ENCODE measurements around the gene KRT8. TPM values are rescaled to one million over a fixed set of nuclear protein-coding genes. Genes with fewer than 3 reads are reported as not detected.
A peak's percentile ranks its signal among the peaks of the same experiment; 100 is the strongest.
"Not testable (repeated sequence)": the region's sequence is repeated elsewhere in the genome, so short reads cannot be mapped to it uniquely, and the experiment has no call there.

The KRT8 gene
- total RNA-seq, 1 donor from 2014 or later = 18.6 TPM

DNA sequence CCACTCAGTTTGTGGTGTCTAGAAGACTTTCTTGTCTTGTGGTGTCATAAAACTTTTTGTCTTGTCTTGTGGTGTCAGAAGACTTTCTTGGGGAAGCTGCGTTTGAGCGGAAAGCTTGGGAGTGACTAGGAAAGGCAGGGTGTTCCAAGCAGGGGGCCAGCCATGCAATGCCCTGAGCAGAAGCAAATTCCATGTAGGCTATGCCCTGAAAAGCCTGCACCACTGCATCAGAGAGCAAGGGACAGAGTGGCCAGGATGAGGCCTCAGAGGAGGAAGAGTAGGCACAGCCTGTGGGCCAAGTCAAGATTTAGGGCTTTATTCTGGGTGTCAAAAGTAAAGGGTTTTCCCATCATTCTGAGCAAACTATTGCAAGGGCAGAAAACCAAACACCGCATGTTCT, 14.5 kb downstream of the KRT8 start:
- Mint-ChIP-seq H3K27me3 (ENCODE audit: unreplicated experiment) (no peaks in the 10 kb centered on the region), H3K27ac (ENCODE audit: unreplicated experiment) (no peak overlapping the region), H3K4me3 (ENCODE audit: unreplicated experiment) (no peak overlapping the region), H3K9me3 (ENCODE audit: unreplicated experiment) (no peaks in the 10 kb centered on the region), H3K4me1 (ENCODE audit: unreplicated experiment) (peaks cover 13% of the 10 kb centered on the region), H3K36me3 (ENCODE audit: unreplicated experiment) (no peaks in the 10 kb centered on the region)
- DNase-seq (ENCODE audit: extremely low spot score, unreplicated experiment) = no peak
- TF ChIP-seq, protein P1, sequence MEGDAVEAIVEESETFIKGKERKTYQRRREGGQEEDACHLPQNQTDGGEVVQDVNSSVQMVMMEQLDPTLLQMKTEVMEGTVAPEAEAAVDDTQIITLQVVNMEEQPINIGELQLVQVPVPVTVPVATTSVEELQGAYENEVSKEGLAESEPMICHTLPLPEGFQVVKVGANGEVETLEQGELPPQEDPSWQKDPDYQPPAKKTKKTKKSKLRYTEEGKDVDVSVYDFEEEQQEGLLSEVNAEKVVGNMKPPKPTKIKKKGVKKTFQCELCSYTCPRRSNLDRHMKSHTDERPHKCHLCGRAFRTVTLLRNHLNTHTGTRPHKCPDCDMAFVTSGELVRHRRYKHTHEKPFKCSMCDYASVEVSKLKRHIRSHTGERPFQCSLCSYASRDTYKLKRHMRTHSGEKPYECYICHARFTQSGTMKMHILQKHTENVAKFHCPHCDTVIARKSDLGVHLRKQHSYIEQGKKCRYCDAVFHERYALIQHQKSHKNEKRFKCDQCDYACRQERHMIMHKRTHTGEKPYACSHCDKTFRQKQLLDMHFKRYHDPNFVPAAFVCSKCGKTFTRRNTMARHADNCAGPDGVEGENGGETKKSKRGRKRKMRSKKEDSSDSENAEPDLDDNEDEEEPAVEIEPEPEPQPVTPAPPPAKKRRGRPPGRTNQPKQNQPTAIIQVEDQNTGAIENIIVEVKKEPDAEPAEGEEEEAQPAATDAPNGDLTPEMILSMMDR (IDR thresholded peaks at IDR 0.05) = no peak

DNA sequence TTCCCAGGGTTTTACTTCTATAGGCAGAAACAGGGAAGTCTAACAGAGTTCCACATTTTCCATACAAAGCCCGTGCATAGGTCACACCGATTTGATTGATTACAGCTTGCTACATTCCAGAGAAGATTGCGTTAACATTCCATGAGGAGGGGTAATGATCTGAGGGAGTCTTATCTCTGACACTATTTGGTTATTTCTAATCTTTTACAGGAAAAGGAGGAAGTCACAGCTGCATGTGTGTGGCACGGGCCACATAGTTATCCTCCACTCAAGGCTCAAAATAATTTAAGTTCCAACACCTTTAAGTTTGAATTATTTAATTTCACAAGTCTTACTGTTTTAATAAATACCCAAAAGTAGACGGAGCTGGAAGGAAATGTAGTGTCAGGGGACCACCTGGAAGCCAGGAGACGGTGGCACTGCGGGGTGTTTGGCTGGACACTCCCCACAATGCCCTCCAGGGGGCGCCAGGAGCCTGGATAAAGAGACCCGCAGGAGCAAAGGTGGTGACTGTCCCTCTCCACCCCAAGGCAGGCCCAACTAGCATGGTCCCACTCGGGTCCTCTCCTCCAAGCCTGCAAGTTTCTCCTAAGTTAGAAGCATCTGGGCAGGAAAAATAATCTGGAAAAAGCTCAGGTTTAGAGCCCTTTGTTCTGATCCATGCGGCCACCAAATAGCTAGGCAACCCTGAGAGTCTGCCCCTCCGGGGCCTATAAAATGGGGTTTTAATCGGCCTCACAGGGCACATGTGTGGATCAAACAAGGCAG, 20.2 kb downstream of the KRT8 start:
- Mint-ChIP-seq H3K4me3 (ENCODE audit: unreplicated experiment) (no peak overlapping the region), H3K36me3 (ENCODE audit: unreplicated experiment) (no peaks in the 10 kb centered on the region), H3K27ac (ENCODE audit: unreplicated experiment) (no peak overlapping the region), H3K4me1 (ENCODE audit: unreplicated experiment) (peaks cover 5% of the 10 kb centered on the region), H3K27me3 (ENCODE audit: unreplicated experiment) (no peaks in the 10 kb centered on the region), H3K9me3 (ENCODE audit: unreplicated experiment) (no peaks in the 10 kb centered on the region)
- DNase-seq (ENCODE audit: extremely low spot score, unreplicated experiment) = peak; percentile 91
- TF ChIP-seq, protein P1 (IDR thresholded peaks at IDR 0.05) = peak; percentile 98

DNA sequence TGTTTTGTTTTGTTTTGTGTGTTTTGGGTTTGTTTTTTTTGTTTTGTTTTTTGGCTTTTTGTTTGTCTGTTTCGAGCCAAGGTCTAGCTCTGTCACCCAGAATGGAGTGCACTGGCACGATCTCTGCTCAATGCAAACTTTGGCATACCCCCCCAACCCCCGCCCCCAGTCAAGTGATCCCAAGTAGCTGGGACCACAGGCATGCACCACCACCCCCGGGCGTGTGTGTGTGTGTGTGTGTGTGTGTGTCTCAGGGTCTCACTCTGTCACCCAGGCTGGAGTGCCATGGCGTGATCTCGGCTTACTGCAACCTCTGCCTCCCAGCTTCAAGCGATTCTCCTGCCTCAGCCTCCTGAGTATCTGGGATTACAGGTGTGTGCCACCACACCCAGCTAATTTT, 24.4 kb downstream of the KRT8 start:
- not testable (repeated sequence) for H3K27ac Mint-ChIP-seq (ENCODE audit: unreplicated experiment); H3K9me3 Mint-ChIP-seq (ENCODE audit: unreplicated experiment); DNase-seq (ENCODE audit: extremely low spot score, unreplicated experiment); H3K4me3 Mint-ChIP-seq (ENCODE audit: unreplicated experiment); H3K36me3 Mint-ChIP-seq (ENCODE audit: unreplicated experiment); H3K27me3 Mint-ChIP-seq (ENCODE audit: unreplicated experiment)
- H3K4me1 Mint-ChIP-seq (ENCODE audit: unreplicated experiment) = peaks cover 30% of the 10 kb centered on the region

DNA sequence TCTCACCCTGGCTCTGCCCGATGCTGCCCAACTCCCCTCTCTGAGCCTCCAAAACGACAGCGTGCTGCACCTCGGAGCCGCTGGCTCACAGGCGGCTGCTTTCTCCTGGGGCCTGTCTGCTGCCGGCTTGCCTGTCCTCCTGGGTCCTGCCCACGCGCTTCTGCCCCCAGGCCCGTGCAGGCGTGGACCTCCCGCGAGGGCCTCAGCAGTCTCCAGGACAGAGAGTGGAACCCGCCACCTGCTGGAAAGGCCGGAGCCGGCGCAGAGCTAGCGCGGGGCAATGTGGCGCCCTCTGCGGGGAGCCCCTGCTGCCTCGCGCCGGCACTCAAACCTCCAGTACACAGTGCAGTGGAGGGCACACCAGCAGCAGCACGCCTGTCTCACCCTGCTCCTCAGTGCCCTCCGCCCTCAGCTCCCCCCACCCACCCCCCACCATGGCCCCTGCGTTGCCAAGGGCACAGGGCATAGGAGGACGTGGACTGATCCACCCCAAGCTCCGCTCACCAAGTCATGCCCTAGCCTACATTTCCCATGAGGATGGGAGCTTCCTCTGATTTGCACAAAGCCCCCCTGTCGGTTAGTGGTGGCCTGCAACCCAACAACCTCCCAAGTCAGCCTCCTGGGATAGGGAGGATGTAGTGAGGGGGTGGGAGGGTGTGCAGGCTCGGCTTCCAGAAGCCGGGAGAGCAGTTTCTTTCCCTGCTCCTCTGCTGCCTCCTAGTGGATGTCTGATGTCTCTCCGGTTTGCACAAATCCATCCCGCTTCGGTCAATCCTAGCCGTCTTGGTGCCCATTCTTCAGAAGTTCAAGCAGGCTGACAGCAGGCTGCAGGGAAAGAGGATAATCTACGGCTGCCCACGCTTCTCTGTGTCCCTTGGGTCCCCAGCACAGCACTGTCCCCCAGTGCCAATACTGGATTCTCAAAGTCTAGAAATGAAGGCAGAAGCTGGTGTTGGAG, 25.2 kb downstream of the KRT8 start:
- H3K27me3 Mint-ChIP-seq (ENCODE audit: unreplicated experiment) = no peaks in the 10 kb centered on the region
- DNase-seq (ENCODE audit: extremely low spot score, unreplicated experiment) = peak; percentile 90
- H3K27ac Mint-ChIP-seq (ENCODE audit: unreplicated experiment) = peak overlapping the region; percentile 69
- H3K36me3 Mint-ChIP-seq (ENCODE audit: unreplicated experiment) = no peaks in the 10 kb centered on the region
- TF ChIP-seq, protein P1 (IDR thresholded peaks at IDR 0.05) = peak; percentile 73
- H3K9me3 Mint-ChIP-seq (ENCODE audit: unreplicated experiment) = no peaks in the 10 kb centered on the region
- H3K4me3 Mint-ChIP-seq (ENCODE audit: unreplicated experiment) = peak overlapping the region; percentile 53
- peaks cover 36% of the 10 kb centered on the region for H3K4me1 Mint-ChIP-seq (ENCODE audit: unreplicated experiment)

DNA sequence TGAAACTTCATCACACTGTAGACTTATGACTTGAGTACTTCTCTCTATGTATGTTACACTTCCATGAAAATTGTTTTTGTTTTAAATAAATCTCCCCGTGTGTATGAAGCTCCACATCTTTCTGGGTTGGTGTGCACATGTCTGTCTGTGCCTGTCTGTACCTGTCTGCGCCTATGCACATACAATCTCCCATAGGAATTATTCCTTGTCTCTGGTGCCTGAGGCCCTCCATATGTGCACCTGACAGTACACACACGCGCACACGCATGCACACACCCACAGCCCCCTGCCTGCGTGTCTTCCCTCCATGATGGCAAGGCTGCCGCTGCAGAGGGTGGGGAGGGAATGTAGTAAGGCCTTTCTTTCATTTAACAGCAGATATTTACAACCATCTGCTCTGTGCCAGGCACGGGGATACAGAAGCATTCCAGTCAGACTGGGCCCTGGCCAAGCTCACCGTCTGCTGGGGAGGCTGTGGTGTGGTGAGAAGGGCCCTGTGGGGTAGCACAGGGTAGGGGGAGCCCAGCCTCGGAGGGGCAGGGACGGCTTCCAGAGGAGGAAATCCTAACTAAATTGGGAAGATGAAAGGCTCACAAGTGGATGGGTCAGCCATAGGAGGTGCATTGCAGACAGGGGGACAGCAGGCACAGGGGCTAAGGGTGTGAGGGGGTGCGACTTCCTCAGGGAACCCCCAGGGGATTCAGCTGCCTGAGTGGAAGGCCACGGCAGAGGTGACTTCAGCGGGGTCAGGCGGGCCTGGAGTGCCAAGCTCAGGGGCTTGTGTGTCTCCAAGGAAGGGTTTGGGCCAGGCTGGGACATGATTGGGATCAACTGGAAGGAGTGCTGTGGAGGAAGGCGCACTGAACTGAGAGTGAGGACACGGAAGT, 26.1 kb downstream of the KRT8 start:
- Mint-ChIP-seq H3K4me1 (ENCODE audit: unreplicated experiment) (peaks cover 43% of the 10 kb centered on the region), H3K27ac (ENCODE audit: unreplicated experiment) (peak overlapping the region; percentile 69), H3K4me3 (ENCODE audit: unreplicated experiment) (no peak overlapping the region), H3K27me3 (ENCODE audit: unreplicated experiment) (no peaks in the 10 kb centered on the region), H3K9me3 (ENCODE audit: unreplicated experiment) (no peaks in the 10 kb centered on the region), H3K36me3 (ENCODE audit: unreplicated experiment) (no peaks in the 10 kb centered on the region)
- TF ChIP-seq, protein P1 (IDR thresholded peaks at IDR 0.05) = no peak
- no peak for DNase-seq (ENCODE audit: extremely low spot score, unreplicated experiment)

All from osteocyte (in vitro differentiated cells).